ENCODE measurements around the gene STMN3.

Gene STMN3

DNA sequence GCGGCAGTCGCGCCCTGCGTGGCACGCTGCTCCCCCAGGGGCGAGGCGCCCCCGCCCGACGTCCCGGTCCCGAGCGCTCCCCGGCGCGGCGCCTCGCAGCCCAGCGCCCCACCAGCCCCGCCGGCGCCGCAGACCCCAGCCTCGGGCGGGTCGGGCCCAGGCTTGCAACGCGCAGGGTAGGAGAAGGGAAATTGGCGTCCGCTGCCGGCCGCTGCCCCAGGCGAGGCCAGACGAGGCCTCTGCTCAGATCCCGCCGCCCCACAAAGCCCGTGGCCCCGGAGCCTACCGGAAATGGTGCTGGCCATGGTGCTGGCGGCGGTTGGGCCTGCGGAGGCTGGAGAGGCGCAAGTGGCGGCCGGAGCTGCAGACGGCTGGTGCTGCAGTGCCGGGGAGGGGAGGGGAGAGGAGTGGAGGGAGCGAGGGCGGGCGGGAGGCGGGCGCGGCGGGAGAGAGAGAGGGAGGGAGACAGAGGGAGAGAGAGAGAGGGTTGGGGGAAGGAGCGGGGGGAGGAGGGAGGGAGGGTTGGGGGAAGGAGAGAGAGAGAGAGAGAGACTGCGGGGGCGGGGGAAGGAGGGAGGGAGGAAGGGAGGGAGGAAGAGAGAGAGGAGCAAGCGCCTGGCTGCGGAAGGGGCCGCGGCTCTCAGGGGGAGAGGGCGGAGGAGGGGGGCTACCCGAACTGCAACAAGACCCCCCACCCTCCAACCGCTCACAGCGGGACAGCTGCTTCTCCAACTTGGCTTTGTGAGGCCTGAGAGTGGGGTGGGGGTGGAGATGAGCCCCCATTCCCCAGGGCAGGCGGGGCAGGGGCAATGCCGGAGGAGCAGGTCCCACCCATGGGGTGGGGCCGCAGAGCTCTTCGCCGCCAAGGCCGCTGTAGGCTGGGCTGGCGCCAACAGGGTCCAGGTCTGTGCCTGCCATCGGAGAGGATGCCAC is at the start of gene STMN3:
STMN3 (minus strand) TSS at position 384 of the 933 bp plus-strand sequence; CDS start at position 305, 79 bp downstream.
- DNase-seq = peak; percentile 77

- no peak for DNase-seq
Observed at GRCh38 chr20:63702036-63702665, 48.9 kb upstream of the STMN3 start.

DNA sequence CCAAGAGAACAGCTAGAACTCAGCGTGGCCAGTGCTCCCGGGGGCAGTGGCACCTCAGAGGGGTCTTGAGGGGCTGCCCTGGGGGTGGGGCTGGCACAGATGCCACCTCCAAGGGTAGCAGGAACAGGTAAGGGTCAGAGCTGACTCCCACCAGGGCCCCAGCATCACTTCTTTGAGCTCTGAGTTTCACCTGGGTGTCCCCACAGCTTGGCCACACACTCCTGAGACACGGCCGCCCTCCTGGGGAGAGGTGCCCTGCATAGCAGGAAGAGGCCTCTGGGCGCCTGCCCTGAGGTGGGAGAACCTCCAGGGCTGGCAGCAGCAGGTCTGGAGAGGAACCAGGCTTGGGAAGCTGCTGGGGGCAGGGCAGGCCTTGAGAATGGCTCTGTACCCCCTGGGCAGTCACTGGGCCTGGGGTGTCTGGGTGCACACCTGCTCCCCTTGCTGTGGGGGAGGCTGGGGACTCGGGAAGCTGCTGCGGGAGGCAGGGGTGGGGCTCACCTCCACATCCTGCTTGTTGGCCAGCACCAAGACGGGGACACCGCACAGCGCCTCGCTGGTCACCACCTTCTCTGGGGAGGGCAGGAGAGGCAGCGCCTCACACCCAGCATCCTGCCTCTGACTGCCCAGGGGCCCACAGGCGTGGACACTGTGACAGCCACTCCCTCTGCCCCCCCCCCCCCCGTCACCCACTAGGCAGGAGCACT is 48.3 kb upstream of the STMN3 start:
- no peak for DNase-seq

DNA sequence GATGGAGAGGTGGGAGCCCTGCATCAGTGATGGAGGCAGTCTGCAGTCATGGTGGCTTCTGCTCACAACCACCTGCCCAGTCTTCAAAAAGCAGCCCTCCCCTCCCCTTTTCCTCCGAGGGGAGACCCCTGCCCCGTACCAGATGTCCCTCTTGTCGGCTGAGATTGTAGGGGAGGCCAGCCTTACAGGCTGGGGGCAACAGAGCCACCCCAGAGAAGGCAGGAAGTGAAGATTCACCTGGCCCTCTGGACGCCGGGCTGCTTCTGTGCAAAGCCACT is 47.8 kb upstream of the STMN3 start:
- no peak for DNase-seq

GRCh38 chr20:63700199-63701050 is 47.2 kb upstream of the STMN3 start:
- DNase-seq = no peak

DNA sequence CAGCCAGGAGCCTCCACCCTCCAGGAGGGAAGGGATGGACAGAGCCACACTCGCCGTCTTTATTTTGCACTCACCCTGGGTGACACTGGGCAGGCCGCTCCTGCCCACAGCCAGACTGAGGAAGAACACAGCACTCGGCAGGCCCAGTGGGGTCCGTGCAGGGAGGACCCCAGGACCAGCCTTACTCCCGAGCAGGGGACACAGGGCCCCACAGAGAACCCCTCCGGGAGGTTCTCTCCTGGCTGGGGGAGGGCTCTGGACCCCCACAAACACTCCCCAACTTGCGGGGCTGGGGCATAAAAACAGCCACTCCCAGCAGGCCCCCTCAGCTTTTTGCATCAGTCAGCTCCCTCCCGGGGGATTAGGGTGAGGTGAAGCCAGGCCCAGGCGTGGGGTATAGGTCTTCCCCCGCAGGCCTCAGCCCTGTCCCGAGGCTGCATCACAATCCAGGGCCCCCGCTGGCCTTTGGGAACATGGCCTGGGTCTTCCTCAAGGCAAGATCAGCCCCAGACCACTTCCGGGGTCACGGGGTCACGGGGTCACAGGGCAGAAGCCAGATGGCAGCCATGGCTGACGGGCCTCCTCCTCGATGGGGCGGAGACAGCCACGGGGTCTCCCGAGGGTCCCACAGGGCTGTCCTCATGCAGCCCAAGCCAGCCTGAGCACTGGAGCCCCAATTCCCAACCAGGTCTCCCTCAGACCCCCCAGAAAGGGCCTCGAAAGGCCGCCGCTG is 46.4 kb upstream of the STMN3 start:
- DNase-seq = no peak

DNA sequence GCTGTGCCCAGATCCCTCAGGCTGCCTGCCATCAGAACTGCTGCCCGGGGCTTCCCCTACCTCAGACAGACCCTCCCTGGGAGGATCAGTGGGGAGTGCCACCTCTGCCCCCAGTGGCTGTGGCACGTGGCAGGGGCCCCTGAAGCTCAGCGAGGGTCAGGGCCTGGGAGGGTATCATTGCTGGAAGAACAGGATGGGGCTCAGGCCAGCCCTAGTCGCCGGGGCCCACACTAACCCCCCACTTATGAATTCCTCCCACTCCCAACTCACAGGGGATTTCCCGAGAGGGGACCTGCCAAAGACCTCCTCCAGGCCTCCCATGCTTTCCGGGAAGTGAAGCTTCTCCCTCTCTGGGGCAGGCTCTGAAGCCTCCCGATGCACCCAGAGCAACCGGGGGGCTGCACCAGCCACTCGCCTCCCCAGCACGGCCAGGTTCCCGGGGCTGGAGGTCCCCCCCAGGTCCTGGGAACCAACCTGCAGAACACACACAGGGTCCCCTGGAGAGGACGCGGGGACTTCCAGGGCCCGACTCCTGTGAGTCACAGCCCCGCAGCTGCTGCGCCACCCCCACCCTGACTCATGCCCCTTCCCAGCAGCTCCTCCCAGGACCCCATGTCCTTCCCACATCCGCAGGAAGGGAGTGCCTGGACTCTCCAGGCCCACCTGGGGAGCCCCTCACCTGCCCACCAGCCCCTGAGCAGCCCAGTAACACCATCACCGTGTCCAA is 45.7 kb upstream of the STMN3 start:
- no peak for DNase-seq

GRCh38 chr20:63697868-63698545 is 44.8 kb upstream of the STMN3 start:
- DNase-seq = no peak

DNA sequence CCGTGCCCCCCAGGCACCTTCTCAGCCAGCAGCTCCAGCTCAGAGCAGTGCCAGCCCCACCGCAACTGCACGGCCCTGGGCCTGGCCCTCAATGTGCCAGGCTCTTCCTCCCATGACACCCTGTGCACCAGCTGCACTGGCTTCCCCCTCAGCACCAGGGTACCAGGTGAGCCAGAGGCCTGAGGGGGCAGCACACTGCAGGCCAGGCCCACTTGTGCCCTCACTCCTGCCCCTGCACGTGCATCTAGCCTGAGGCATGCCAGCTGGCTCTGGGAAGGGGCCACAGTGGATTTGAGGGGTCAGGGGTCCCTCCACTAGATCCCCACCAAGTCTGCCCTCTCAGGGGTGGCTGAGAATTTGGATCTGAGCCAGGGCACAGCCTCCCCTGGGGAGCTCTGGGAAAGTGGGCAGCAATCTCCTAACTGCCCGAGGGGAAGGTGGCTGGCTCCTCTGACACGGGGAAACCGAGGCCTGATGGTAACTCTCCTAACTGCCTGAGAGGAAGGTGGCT is 44.2 kb upstream of the STMN3 start:
- no peak for DNase-seq

DNA sequence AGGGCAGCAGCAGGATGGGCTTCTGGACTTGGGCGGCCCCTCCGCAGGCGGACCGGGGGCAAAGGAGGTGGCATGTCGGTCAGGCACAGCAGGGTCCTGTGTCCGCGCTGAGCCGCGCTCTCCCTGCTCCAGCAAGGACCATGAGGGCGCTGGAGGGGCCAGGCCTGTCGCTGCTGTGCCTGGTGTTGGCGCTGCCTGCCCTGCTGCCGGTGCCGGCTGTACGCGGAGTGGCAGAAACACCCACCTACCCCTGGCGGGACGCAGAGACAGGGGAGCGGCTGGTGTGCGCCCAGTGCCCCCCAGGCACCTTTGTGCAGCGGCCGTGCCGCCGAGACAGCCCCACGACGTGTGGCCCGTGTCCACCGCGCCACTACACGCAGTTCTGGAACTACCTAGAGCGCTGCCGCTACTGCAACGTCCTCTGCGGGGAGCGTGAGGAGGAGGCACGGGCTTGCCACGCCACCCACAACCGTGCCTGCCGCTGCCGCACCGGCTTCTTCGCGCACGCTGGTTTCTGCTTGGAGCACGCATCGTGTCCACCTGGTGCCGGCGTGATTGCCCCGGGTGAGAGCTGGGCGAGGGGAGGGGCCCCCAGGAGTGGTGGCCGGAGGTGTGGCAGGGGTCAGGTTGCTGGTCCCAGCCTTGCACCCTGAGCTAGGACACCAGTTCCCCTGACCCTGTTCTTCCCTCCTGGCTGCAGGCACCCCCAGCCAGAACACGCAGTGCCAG is 43.6 kb upstream of the STMN3 start, which contains the start of gene TNFRSF6B:
TNFRSF6B (plus strand) TSS at position 25 of the 729 bp plus-strand sequence; CDS start at position 141, 116 bp downstream.
- no peak for DNase-seq

DNA sequence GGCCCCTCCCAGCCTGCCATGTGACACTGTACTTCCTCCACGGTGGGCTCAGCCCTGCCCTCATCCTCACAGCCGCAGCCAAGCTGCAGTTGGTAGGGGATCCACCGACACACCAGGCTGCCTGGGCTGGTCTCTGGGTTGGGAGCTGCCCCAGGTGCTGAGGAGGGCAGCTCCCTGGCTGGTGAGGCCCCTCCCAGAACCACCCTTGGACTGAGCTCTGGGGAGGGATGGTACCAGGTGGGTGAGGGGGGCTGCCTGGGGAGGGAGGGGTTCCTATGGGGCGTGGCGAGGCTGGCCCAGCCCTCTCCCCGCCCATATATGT is 43.0 kb upstream of the STMN3 start:
- peak; percentile 44 for DNase-seq

DNA sequence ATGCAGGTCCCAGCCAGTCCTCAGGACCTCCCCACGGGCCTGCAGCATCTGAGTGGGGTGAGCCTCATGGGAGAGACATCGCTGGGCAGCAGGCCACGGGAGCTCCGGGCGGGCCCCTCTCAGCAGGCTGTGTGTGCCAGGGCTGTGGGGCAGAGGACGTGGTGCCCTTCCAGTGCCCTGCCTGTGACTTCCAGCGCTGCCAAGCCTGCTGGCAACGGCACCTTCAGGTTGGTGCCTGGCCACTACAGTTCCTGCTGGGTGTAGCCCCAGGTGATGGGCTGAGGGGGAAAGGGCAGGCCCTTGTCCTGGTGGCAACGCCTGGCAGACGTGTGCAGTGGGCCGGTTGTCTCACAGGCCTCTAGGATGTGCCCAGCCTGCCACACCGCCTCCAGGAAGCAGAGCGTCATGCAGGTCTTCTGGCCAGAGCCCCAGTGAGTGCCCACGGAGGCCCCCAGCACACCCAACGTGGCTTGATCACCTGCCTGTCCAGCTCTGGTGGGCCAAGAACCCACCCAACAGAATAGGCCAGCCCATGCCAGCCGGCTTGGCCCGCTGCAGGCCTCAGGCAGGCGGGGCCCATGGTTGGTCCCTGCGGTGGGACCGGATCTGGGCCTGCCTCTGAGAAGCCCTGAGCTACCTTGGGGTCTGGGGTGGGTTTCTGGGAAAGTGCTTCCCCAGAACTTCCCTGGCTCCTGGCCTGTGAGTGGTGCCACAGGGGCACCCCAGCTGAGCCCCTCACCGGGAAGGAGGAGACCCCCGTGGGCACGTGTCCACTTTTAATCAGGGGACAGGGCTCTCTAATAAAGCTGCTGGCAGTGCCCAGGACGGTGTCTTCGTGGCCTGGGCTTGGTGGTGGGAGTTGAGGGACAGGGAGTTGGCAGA is 42.4 kb upstream of the STMN3 start:
- DNase-seq = no peak

DNA sequence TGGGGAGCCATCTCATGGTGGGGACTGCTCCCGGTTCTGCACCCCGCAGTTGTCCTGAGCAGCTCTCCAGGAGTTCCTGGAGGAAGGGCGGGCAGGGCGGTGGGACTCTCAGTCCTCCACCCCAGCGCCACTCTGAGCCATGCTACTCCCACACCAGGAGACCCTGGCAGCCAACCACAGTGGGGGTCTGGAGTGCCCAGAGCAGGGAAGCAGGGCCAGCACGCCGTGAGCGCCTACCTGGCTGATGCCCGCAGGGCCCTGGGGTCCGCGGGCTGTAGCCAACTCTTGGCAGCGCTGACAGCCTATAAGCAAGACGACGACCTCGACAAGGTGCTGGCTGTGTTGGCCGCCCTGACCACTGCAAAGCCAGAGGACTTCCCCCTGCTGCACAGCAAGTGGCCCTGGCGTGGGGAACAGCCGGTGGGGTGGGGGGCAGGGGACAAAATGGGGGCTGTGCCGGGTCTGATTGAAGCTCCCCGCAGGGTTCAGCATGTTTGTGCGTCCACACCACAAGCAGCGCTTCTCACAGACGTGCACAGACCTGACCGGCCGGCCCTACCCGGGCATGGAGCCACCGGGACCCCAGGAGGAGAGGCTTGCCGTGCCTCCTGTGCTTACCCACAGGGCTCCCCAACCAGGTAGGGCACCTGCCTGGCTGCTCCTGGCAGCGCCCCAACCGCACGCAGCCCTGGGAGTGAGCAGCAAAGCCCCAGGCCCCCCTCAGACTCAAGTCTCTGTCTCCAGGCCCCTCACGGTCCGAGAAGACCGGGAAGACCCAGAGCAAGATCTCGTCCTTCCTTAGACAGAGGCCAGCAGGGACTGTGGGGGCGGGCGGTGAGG is 41.6 kb upstream of the STMN3 start:
- no peak for DNase-seq

DNA sequence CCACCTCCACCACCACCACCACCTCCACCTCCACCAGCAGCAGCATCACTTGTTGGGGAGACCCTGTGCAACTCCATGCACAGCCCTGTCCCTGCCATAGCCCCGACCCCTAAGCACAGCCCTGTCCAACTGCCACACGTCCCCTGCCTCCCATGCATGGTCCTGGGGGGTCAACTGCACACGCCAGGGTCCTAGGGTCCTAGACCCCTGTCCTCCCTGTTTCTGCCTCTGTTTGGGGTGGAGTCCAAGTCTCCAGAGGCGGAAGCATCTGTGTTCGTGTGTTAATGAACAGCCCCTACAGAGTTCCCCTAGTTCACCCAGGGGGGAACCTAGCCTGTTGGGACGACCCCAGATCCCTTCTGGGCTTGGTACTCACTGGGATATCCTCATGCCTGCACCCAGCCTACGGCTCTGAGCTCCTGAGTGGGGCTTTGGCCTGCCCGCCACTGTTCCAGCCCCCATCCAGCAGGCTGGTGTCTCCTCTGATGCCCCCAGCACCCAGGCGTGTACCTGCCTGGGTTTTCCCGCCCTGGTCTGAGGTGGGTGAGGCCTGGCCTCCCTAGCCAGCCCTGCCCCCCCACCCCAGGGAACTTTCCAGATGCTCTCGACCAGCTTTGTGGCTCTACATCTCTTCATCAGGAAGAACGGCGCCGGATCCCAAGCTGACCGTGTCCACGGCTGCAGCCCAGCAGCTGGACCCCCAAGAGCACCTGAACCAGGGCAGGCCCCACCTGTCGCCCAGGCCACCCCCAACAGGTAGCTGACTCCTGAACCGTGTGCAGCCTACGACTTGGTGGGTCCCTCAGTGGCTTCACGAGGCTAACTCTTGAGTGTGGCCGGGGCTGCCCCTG is 40.7 kb upstream of the STMN3 start:
- no peak for DNase-seq

- no peak for DNase-seq
Observed at GRCh38 chr20:63693083-63693732, 40.0 kb upstream of the STMN3 start.

DNA sequence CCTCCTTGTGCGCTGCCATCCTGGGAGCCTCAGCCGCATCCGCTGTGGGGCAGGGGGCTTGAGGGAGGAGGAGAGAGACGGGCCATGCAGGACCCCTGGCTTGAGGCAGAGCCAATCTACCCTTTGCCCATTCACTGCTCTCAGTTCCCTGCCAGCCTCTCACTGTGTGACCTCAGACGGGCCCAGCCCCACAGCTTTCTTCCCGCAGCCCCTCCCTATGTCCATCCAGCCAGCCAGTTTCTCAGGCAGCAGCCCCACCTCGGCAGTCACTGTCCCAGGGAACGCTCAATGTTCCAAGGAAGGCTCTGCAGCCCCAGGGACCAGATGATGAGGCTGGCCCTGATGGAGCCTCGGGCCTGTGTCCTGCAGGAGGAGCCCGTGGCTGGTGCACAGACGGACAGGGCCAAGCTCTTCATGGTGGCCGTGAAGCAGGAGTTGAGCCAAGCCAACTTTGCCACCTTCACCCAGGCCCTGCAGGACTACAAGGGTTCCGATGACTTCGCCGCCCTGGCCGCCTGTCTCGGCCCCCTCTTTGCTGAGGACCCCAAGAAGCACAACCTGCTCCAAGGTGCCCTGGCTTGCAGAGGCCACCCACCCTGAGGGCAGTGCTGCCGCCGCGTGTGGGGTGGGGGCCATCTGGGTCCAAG is 39.3 kb upstream of the STMN3 start:
- no peak for DNase-seq
